ENCODE results near the gene ARMCX6.

Gene ARMCX6

GRCh38 chrX:101595739-101596419 is 21.9 kb downstream of the ARMCX6 start:
- peaks cover 14% of the 10 kb centered on the region for H3K27me3 Mint-ChIP-seq
- no peaks in the 10 kb centered on the region for H3K9me3 Mint-ChIP-seq (ENCODE audit: low read depth)
- no peaks in the 10 kb centered on the region for H3K36me3 Mint-ChIP-seq
- no peaks in the 10 kb centered on the region for H3K4me1 Mint-ChIP-seq (ENCODE audit: low read depth)
- no peak overlapping the region for H3K4me3 Mint-ChIP-seq
- no peak overlapping the region for H3K27ac Mint-ChIP-seq
